Measurements from ENCODE around the gene ZMYND8. TPM values are rescaled to one million over a fixed set of nuclear protein-coding genes. Genes with fewer than 3 reads are reported as not detected.
"Not testable (repeated sequence)": the region's sequence is repeated elsewhere in the genome, so short reads cannot be mapped to it uniquely, and the experiment has no call there.

Gene ZMYND8
- polyA plus RNA-seq, 3 donors = 1.4 to 13.8 (median 5.8) TPM

GRCh38 chr20:47246061-47246777 lies 110.3 kb downstream of the ZMYND8 start:
- Histone ChIP-seq H3K4me3 (replicated peaks in 1 of 3; ENCODE audit: low read depth in 2 of 3, low read length in 3 of 3) (no peak overlapping the region), H3K4me1 (ENCODE audit: control insufficient read depth in 1 of 2, insufficient read depth in 2 of 2, low read length in 2 of 2) (no peaks in the 10 kb centered on the region), H3K36me3 (replicated peaks in 1 of 2; ENCODE audit: control insufficient read depth in 1 of 2, insufficient read depth in 2 of 2, low read length in 2 of 2) (peaks cover 88 to 100% of the 10 kb centered on the region in 2 donors), H3K79me2 (ENCODE audit: insufficient read depth, low read length) (peaks cover 4% of the 10 kb centered on the region), H3K27ac (ENCODE audit: low read depth in 1 of 2, low read length in 2 of 2) (no peak overlapping the region), H3K4me2 (replicated peaks; ENCODE audit: extremely low read depth, low read length, poor library complexity, severe bottlenecking) (no peak overlapping the region), H3K27me3 (ENCODE audit: control insufficient read depth in 2 of 2, insufficient read depth in 2 of 2, low read length in 2 of 2) (no peaks in the 10 kb centered on the region), H2AFZ (ENCODE audit: insufficient read depth, low read depth, low read length, poor library complexity, severe bottlenecking) (no peak overlapping the region), H3K9me3 (replicated peaks in 1 of 2; ENCODE audit: control insufficient read depth in 1 of 2, insufficient read depth in 1 of 2, low read length in 2 of 2) (no peaks in the 10 kb centered on the region), H4K20me1 (ENCODE audit: insufficient read depth, low read length) (peaks cover 7% of the 10 kb centered on the region), H3K9ac (ENCODE audit: insufficient read depth, low read length, poor library complexity, severe bottlenecking) (no peak overlapping the region)
- H3K9me3 Mint-ChIP-seq = no peaks in the 10 kb centered on the region
- TF ChIP-seq CTCF (IDR thresholded peaks at IDR 0.05) = no peak
- WGBS (ENCODE audit: insufficient coverage) = 96% methylated on average over 9 of the region's 18 CpGs
- intact Hi-C loops (cut with micrococcal nuclease) = no loop called here
- peak overlapping the region in 1 of 7 donors; percentile 8 for H3K27ac Mint-ChIP-seq
- DNase-seq = no peak
- peaks cover 0 to 2% (median 0%) of the 10 kb centered on the region in 3 donors for H3K27me3 Mint-ChIP-seq (ENCODE audit: low read depth in 3 of 3)
- H3K4me1 Mint-ChIP-seq = no peaks in the 10 kb centered on the region
- no peak overlapping the region for H3K4me3 Mint-ChIP-seq
- peaks cover 77 to 93% of the 10 kb centered on the region in 2 donors for H3K36me3 Mint-ChIP-seq

GRCh38 chr20:47245166-47245565 lies 111.3 kb downstream of the ZMYND8 start:
- H4K20me1 ChIP-seq (ENCODE audit: insufficient read depth, low read length); intact Hi-C loops (cut with micrococcal nuclease); H3K4me2 ChIP-seq (replicated peaks; ENCODE audit: extremely low read depth, low read length, poor library complexity, severe bottlenecking); H3K4me1 ChIP-seq (ENCODE audit: control insufficient read depth in 1 of 2, insufficient read depth in 2 of 2, low read length in 2 of 2); H3K4me3 ChIP-seq (replicated peaks in 1 of 3; ENCODE audit: low read depth in 2 of 3, low read length in 3 of 3); H3K9ac ChIP-seq (ENCODE audit: insufficient read depth, low read length, poor library complexity, severe bottlenecking); H3K27ac ChIP-seq (ENCODE audit: low read depth in 1 of 2, low read length in 2 of 2); DNase-seq; H3K79me2 ChIP-seq (ENCODE audit: insufficient read depth, low read length); H2AFZ ChIP-seq (ENCODE audit: insufficient read depth, low read depth, low read length, poor library complexity, severe bottlenecking); H3K9me3 ChIP-seq (replicated peaks in 1 of 2; ENCODE audit: control insufficient read depth in 1 of 2, insufficient read depth in 1 of 2, low read length in 2 of 2); H3K9me3 Mint-ChIP-seq; H3K27me3 ChIP-seq (ENCODE audit: control insufficient read depth in 2 of 2, insufficient read depth in 2 of 2, low read length in 2 of 2); H3K27me3 Mint-ChIP-seq (ENCODE audit: low read depth in 3 of 3); H3K4me1 Mint-ChIP-seq; H3K4me3 Mint-ChIP-seq: not testable (repeated sequence)
- Mint-ChIP-seq H3K36me3 (peaks cover 67 to 90% of the 10 kb centered on the region in 2 donors), H3K27ac (peak overlapping the region in 3 of 7 donors; percentile 33 to 57 (median 46))
- H3K36me3 ChIP-seq (replicated peaks in 1 of 2; ENCODE audit: control insufficient read depth in 1 of 2, insufficient read depth in 2 of 2, low read length in 2 of 2) = peaks cover 81 to 91% of the 10 kb centered on the region in 2 donors
- 82% methylated on average over 9 of the region's 11 CpGs for WGBS (ENCODE audit: insufficient coverage)

All from CD14-positive monocyte (primary cell).